ENCODE data around the gene PKP1. TPM values are rescaled to one million over a fixed set of nuclear protein-coding genes. Genes with fewer than 3 reads are reported as not detected.

Gene PKP1
- total RNA-seq, 4 donors from 2014 or later, result 0.93 to 9.6 (median 3.6) TPM

GRCh38 chr1:201279313-201279712, 4.0 kb upstream of the PKP1 start:
- no peak for TF ChIP-seq CTCF (IDR thresholded peaks at IDR 0.05)
- DNase-seq (ENCODE audit: low spot score) (no peak), ATAC-seq (ENCODE audit: low FRiP score) (no peak)

- TF ChIP-seq CTCF (IDR thresholded peaks at IDR 0.05), result no peak
- ATAC-seq (ENCODE audit: low FRiP score), result no peak
- DNase-seq (ENCODE audit: low spot score), result no peak
Measured at GRCh38 chr1:201280884-201281283, 2.4 kb upstream of the PKP1 start.

- ATAC-seq (ENCODE audit: low FRiP score), result no peak
- TF ChIP-seq CTCF (IDR thresholded peaks at IDR 0.05), result no peak
- no peak for DNase-seq (ENCODE audit: low spot score)
Measured at GRCh38 chr1:201281573-201281972, 1.7 kb upstream of the PKP1 start.

- ATAC-seq (ENCODE audit: low FRiP score) (no peak), DNase-seq (ENCODE audit: low spot score) (no peak)
- TF ChIP-seq CTCF (IDR thresholded peaks at IDR 0.05), result no peak
Measured at GRCh38 chr1:201282216-201282615, 1.1 kb upstream of the PKP1 start.

- no peak for TF ChIP-seq CTCF (IDR thresholded peaks at IDR 0.05)
- DNase-seq (ENCODE audit: low spot score), result no peak
- no peak for ATAC-seq (ENCODE audit: low FRiP score)
Measured at GRCh38 chr1:201283836-201284553, 689 bp downstream of the PKP1 start.

GRCh38 chr1:201284636-201285035, 1.3 kb downstream of the PKP1 start:
- ATAC-seq (ENCODE audit: low FRiP score) (no peak), DNase-seq (ENCODE audit: low spot score) (no peak)
- no peak for TF ChIP-seq CTCF (IDR thresholded peaks at IDR 0.05)

GRCh38 chr1:201285846-201286245, 2.5 kb downstream of the PKP1 start:
- no peak for TF ChIP-seq CTCF (IDR thresholded peaks at IDR 0.05)
- no peak for DNase-seq (ENCODE audit: low spot score)
- no peak for ATAC-seq (ENCODE audit: low FRiP score)

Measured in omental fat pad (tissue), 4 donors.